Measurements from ENCODE around the gene PROK1.
"Not testable (repeated sequence)": the region's sequence is repeated elsewhere in the genome, so short reads cannot be mapped to it uniquely, and the experiment has no call there.

Gene PROK1

DNA sequence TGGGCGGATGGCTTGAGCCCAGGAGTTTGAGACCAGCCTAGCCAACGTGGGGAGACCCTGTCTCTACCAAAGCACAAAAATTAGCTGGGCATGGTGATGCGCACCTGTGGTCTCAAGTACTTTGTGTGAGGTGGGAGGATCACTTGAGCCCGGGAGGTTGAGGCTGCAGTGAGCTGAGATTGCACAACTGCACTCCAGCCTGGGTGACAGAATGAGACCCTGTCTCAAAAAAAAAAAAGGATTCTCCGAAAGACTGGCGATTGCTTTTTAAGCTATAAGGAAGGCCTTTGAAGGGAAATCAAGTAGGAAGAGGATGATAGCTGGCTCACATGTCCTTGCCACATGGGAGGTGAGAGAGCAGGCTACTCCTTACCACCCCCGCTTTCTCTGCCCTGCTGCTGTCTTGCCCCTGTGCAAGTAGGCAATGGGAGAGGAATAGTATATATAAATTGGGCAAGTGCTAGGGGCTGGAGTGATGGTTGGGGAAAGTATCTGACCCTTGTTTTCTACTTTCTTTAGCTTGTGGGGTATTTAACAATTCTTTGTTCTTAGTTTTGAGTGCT is 39.7 kb upstream of the PROK1 start:
- TF ChIP-seq, protein P1, sequence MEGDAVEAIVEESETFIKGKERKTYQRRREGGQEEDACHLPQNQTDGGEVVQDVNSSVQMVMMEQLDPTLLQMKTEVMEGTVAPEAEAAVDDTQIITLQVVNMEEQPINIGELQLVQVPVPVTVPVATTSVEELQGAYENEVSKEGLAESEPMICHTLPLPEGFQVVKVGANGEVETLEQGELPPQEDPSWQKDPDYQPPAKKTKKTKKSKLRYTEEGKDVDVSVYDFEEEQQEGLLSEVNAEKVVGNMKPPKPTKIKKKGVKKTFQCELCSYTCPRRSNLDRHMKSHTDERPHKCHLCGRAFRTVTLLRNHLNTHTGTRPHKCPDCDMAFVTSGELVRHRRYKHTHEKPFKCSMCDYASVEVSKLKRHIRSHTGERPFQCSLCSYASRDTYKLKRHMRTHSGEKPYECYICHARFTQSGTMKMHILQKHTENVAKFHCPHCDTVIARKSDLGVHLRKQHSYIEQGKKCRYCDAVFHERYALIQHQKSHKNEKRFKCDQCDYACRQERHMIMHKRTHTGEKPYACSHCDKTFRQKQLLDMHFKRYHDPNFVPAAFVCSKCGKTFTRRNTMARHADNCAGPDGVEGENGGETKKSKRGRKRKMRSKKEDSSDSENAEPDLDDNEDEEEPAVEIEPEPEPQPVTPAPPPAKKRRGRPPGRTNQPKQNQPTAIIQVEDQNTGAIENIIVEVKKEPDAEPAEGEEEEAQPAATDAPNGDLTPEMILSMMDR (IDR thresholded peaks at IDR 0.05; ENCODE audit: low read depth, low read length): no peak
- H3K4me3 ChIP-seq (replicated peaks in 1 of 2; ENCODE audit: low read depth in 2 of 2, low read length in 2 of 2): no peak overlapping the region
- no peak for DNase-seq (ENCODE audit: low read depth in 2 of 2)

DNA sequence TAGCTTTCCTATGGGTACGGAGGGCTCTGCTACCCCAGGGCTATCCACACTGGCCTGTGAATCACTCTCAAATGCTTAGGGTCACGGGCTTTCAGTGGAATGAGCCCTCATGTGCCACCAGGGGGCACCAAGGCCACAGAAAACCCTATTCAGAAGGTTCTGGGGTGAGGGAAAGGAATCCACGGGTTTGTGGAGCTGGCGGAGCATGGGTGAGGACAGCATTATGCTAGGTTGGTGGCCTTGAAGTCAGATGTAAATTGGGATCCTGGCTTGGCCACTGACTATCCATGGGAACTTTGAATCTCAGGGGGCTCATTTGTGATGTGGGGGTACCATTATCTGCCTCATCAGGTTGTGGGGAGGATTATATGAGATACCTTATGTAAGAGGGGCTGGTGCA is 38.4 kb upstream of the PROK1 start:
- H3K4me3 ChIP-seq (replicated peaks in 1 of 2; ENCODE audit: low read depth in 2 of 2, low read length in 2 of 2): no peak overlapping the region
- DNase-seq (ENCODE audit: low read depth in 2 of 2): peak; percentile 80 to 81
- TF ChIP-seq, protein P1 (IDR thresholded peaks at IDR 0.05; ENCODE audit: low read depth, low read length): peak; percentile 82

DNA sequence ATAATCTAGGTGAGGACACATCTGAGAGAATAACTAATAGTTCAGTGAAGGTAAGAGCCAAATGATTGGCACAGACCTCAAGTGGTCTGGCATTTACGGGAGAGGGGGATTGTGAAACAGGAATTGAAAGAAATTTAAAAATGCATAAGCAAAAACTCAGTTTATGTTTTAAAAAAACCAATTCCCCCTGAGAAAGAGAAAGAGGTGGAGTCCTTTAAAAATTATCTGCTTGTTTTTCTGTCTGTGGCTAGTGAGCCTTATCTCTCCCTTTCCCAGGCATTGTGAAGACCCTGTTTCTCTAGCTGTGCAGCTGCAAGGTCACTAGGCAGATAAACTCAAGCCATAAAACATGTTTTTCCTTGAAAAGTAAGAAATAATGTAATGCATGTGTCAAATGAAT is 37.9 kb upstream of the PROK1 start:
- not testable (repeated sequence) for H3K4me3 ChIP-seq (replicated peaks in 1 of 2; ENCODE audit: low read depth in 2 of 2, low read length in 2 of 2); DNase-seq (ENCODE audit: low read depth in 2 of 2)

DNA sequence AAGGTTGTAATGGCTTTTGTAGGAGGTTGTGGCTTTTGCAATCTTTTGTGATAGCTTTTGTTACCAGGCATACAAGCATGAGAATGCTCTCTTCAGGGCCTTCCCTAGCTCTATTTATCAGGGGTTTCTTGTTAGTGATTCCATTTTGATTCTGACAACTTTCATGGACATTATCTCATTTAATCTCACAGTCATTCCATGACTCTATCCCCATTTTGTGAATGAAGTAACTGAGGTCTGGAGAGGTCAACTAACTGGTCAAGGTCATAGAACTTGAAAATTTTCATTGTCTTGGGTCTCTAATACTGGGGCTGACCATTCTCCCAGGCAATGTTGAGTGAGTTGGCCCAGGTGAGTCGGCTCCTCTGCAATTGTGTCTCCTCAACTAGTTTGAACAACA is 32.2 kb upstream of the PROK1 start:
- H3K4me3 ChIP-seq (replicated peaks in 1 of 2; ENCODE audit: low read depth in 2 of 2, low read length in 2 of 2): no peak overlapping the region
- no peak for DNase-seq (ENCODE audit: low read depth in 2 of 2)
- TF ChIP-seq, protein P1 (IDR thresholded peaks at IDR 0.05; ENCODE audit: low read depth, low read length): no peak

DNA sequence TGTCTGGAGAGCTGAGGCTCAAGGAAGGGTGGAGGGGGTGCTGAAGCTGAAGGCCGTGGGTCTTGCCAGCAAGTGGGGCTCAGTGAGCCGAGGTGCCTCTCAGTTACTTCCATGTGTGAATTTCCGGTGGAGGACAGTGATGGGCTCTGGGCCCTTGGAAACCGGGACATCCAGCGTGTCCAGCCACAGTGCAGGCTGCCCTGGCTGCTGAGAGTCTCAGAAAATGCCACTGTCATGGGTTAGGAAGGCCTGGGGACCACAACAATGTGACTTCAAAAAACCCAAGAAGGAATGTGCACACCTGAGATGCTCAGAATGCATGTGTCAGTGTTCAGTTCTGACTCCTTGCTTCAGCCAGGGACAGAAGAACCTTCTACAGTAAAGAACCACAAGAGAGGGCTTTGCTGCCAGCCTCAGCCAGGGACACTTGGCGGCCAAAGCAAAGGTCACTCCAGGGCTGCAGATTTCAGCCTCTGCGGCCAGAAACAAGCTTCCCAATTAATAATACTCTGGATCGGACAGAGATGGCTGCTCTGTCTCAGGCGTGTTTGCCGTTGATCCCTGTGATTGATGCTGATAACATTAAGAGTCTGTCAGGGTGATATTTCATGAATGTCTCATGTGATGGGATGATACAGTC is 30.8 kb upstream of the PROK1 start:
- no peak for DNase-seq (ENCODE audit: low read depth in 2 of 2)
- no peak overlapping the region for H3K4me3 ChIP-seq (replicated peaks in 1 of 2; ENCODE audit: low read depth in 2 of 2, low read length in 2 of 2)
- TF ChIP-seq, protein P1 (IDR thresholded peaks at IDR 0.05; ENCODE audit: low read depth, low read length): no peak

DNA sequence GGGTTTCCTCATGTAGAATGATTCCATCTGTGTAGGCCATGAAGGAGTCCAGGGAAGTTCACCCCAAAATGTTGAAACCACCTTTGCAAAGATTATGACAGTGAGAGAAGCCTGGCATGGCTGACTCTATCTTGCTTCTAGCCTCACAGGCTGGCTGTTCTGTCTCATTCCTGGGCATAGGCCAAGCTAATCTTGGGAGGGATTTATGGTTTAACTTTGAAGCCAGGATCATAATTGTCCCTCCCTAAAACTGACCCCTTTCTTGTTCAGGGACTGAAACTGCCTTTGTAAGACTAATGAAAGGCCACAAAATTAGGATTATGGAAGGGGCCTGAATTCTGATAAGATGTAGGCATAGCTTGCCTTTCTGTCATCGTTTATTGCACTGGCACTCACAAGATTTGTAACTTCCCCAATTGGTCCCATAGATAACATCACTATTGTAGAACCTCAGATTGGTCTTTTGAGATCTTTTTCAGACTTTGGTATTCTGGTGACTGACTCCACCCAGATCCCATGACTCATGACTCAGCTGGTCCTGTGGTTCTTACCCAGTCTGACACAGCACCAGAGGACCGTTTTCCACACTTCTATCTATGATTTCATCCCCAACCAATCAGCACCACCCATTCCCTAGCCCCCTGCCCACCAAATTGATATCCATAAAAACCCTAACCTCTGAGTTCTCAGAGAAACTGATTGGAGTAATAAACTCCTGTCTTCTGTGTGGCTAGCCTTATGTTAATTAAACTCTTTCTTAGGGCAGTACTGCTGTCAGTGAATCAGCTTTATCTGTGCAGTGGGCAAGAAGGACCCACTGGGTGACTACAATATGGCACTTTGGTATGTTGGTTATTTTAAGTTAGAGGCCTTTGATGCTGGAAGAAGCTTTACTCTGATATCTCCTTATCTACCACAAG is 29.8 kb upstream of the PROK1 start:
- DNase-seq (ENCODE audit: low read depth in 2 of 2): peak; percentile 29 to 73
- H3K4me3 ChIP-seq (replicated peaks in 1 of 2; ENCODE audit: low read depth in 2 of 2, low read length in 2 of 2): no peak overlapping the region
- TF ChIP-seq, protein P1 (IDR thresholded peaks at IDR 0.05; ENCODE audit: low read depth, low read length): no peak
